Breast epithelium (tissue), 3 donors: ENCODE measurements around the gene ARL8A.

Experiments used
- POLR2A ChIP-seq: fragments of 450-650 bp; IDR thresholded peaks from one replicate; pipeline ENCODE4 v1.6.1; 2016; ENCODE audit warnings: antibody characterized with exemption, mild to moderate bottlenecking, moderate library complexity
- POLR2AphosphoS5 ChIP-seq, 3 donors: sonication (generic); formaldehyde crosslinking; IDR thresholded peaks; one replicate each; pipeline ENCODE4 v1.6.1; 2017; ENCODE audit warnings: antibody characterized with exemption in 3 of 3
- TF ChIP-seq, protein P1 (sequence below), 3 donors: fragments of 450-650 bp; IDR thresholded peaks; one replicate each; pipeline ENCODE4 v1.5.1; 2016 to 2017; ENCODE audit warnings: antibody characterized with exemption in 3 of 3, mild to moderate bottlenecking in 3 of 3, moderate library complexity in 3 of 3

DNA sequence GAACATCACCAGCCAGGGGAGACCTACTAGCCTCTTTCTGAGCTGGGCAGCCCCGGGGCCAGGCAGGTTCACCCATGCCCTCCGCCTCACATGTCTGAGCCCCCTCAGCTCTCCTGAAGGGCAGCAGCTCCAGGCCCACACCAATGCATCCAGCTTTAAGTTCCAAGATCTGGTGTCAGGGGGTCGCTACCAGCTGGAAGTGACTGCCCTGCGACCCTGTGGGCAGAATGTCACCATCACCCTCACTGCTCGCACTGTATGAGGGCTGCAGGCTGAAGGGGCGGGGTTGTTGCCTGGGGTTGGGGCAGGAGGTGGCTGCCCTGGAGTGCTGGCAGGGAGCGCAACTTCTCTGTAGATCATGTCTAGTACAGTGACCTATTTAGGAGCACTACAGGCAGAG is 24.3 kb upstream of the ARL8A start:
- TF ChIP-seq POLR2A (no peak), POLR2AphosphoS5 (IDR thresholded peaks at IDR 0.05) (no peak)
- TF ChIP-seq, protein P1, sequence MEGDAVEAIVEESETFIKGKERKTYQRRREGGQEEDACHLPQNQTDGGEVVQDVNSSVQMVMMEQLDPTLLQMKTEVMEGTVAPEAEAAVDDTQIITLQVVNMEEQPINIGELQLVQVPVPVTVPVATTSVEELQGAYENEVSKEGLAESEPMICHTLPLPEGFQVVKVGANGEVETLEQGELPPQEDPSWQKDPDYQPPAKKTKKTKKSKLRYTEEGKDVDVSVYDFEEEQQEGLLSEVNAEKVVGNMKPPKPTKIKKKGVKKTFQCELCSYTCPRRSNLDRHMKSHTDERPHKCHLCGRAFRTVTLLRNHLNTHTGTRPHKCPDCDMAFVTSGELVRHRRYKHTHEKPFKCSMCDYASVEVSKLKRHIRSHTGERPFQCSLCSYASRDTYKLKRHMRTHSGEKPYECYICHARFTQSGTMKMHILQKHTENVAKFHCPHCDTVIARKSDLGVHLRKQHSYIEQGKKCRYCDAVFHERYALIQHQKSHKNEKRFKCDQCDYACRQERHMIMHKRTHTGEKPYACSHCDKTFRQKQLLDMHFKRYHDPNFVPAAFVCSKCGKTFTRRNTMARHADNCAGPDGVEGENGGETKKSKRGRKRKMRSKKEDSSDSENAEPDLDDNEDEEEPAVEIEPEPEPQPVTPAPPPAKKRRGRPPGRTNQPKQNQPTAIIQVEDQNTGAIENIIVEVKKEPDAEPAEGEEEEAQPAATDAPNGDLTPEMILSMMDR (IDR thresholded peaks at IDR 0.05): no peak
